Neuronal stem cell (in vitro differentiated cells): ENCODE results near the gene SMYD3.

Source experiments
- DNase-seq: peaks from one replicate; pipeline ENCODE4 v3.0.0-alpha.2; 2013; ENCODE audit warnings: low spot score
- H2AFZ ChIP-seq: one replicate; pipeline ENCODE4 v1.6.1; 2013; ENCODE audit warnings: mild to moderate bottlenecking, low read length, inconsistent platforms
- H2AK5ac ChIP-seq: 2 replicates; pipeline ENCODE4 v1.6.1; 2013; ENCODE audit warnings: low read depth, mild to moderate bottlenecking, inconsistent platforms, low read length, moderate library complexity, mixed read lengths
- H2BK120ac ChIP-seq: 2 replicates; pipeline ENCODE4 v1.6.1; 2013; ENCODE audit warnings: low read depth, mild to moderate bottlenecking, inconsistent platforms, low read length, moderate library complexity, mixed read lengths
- H2BK12ac ChIP-seq: one replicate; pipeline ENCODE4 v1.6.1; 2013; ENCODE audit warnings: low read length, inconsistent platforms
- H2BK15ac ChIP-seq: 2 replicates; pipeline ENCODE4 v1.6.1; 2013; ENCODE audit warnings: mild to moderate bottlenecking, low read length, inconsistent platforms, mixed read lengths
- H2BK5ac ChIP-seq: one replicate; pipeline ENCODE4 v1.6.1; 2013; ENCODE audit warnings: inconsistent platforms, mild to moderate bottlenecking, low read length, moderate library complexity
- H3K14ac ChIP-seq: one replicate; pipeline ENCODE4 v1.6.1; 2013; ENCODE audit warnings: low read length, inconsistent platforms
- H3K18ac ChIP-seq: 2 replicates; pipeline ENCODE4 v1.6.1; 2013; ENCODE audit warnings: low read length, inconsistent platforms
- H3K23ac ChIP-seq: 2 replicates; pipeline ENCODE4 v1.6.1; 2013; ENCODE audit warnings: low read depth, mild to moderate bottlenecking, mixed read lengths, low read length, inconsistent platforms; ENCODE audit not compliant: poor library complexity
- H3K27ac ChIP-seq: replicated peaks from 3 replicates; pipeline ENCODE4 v1.5.1; 2013; ENCODE audit warnings: low read length, inconsistent platforms
- H3K27me3 ChIP-seq, 3 experiments: 2 replicates each; pipeline ENCODE4 v1.6.1; 2013; ENCODE audit warnings: low read length in 3 of 3, mild to moderate bottlenecking in 2 of 3, inconsistent platforms in 1 of 3, low read depth in 1 of 3, mixed read lengths in 1 of 3, moderate library complexity in 1 of 3; ENCODE audit not compliant: control insufficient read depth in 3 of 3, insufficient read depth in 3 of 3
- H3K36me3 ChIP-seq, 2 donors: replicated peaks in 1 of 2; 2 replicates each; pipeline ENCODE4 v1.6.1; 2013; ENCODE audit warnings: low read length in 2 of 2; ENCODE audit not compliant: control insufficient read depth in 2 of 2, insufficient read depth in 2 of 2
- H3K4ac ChIP-seq: 2 replicates; pipeline ENCODE4 v1.6.1; 2013; ENCODE audit warnings: inconsistent platforms, mild to moderate bottlenecking, low read length, moderate library complexity
- H3K4me1 ChIP-seq, 2 donors: 1 replicate in 1 of 2; 2 replicates in 1 of 2; pipeline ENCODE4 v1.6.1; 2013; ENCODE audit warnings: low read length in 2 of 2, low read depth in 1 of 2; ENCODE audit not compliant: control insufficient read depth in 2 of 2, insufficient read depth in 1 of 2
- H3K4me2 ChIP-seq: one replicate; pipeline ENCODE4 v1.6.1; 2013; ENCODE audit warnings: mild to moderate bottlenecking, low read length, inconsistent platforms; ENCODE audit not compliant: insufficient read depth, poor library complexity, severe bottlenecking
- H3K4me3 ChIP-seq, 2 donors: 2 replicates each; pipeline ENCODE4 v1.5.1; 2013; ENCODE audit warnings: low read length in 2 of 2, mild to moderate bottlenecking in 2 of 2, inconsistent platforms in 1 of 2, moderate library complexity in 1 of 2
- H3K79me1 ChIP-seq: one replicate; pipeline ENCODE4 v1.6.1; 2013; ENCODE audit warnings: low read depth, mild to moderate bottlenecking, inconsistent platforms, low read length, moderate library complexity
- H3K9ac ChIP-seq: one replicate; pipeline ENCODE4 v1.6.1; 2013; ENCODE audit warnings: mild to moderate bottlenecking, low read depth, low read length, inconsistent platforms; ENCODE audit not compliant: poor library complexity
- H3K9me3 ChIP-seq, 2 donors: replicated peaks in 1 of 2; 2 replicates each; pipeline versions ENCODE3 to v1.6.1; 2013; ENCODE audit warnings: low read length in 2 of 2, mild to moderate bottlenecking in 2 of 2, inconsistent platforms in 1 of 2, low read depth in 1 of 2, mixed read lengths in 1 of 2, moderate library complexity in 1 of 2; ENCODE audit not compliant: control insufficient read depth in 2 of 2, insufficient read depth in 1 of 2
- H4K8ac ChIP-seq: one replicate; pipeline ENCODE4 v1.6.1; 2013; ENCODE audit warnings: low read depth, mild to moderate bottlenecking, inconsistent platforms, low read length, moderate library complexity
- H4K91ac ChIP-seq: one replicate; pipeline ENCODE4 v1.6.1; 2013; ENCODE audit warnings: low read length, low read depth, mild to moderate bottlenecking, inconsistent platforms; ENCODE audit not compliant: poor library complexity
- WGBS, 2 donors: extraction: QIAGEN DNeasy Blood & Tissue Kit; methylation state at CpG; one replicate each; pipeline ENCODE4 v1.1.7; 2013; ENCODE audit warnings: missing lambda C conversion rate in 2 of 2, mixed read lengths in 1 of 2; ENCODE audit not compliant: insufficient read length in 2 of 2, insufficient replicate concordance in 1 of 2; ENCODE audit errors: extremely low coverage in 2 of 2; 5-methylcytosine and 5-hydroxymethylcytosine counted together

The SMYD3 gene

DNA sequence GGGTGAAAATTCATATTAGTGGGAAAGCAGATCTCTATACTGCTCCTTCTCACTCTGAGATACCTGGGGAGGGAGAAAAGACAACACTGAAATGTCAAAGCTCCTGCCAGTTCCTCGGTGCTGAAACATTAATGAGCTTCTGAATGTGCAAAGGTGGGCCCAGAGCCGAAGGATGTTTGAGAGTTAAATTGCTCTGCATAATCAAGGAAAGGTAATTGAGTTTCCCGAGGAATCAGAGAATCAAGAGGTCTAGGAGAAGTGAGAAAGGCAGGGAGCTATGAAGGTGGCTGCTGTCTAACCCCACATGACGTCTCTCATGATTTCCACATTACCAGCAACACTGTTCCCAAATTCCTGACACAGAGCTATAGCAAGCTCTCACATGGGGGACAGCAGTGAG is 346.7 kb downstream of the SMYD3 start:
- H3K27me3 ChIP-seq = no peaks in the 10 kb centered on the region
- H3K23ac ChIP-seq = no peak overlapping the region
- H3K14ac ChIP-seq = no peak overlapping the region
- no peak overlapping the region for H3K4ac ChIP-seq
- H2AFZ ChIP-seq = no peak overlapping the region
- no peak overlapping the region for H2AK5ac ChIP-seq
- H3K9ac ChIP-seq = no peak overlapping the region
- no peak overlapping the region for H2BK120ac ChIP-seq
- H3K79me1 ChIP-seq = no peaks in the 10 kb centered on the region
- H3K9me3 ChIP-seq = no peaks in the 10 kb centered on the region
- no peak overlapping the region for H3K4me2 ChIP-seq
- H3K36me3 ChIP-seq = no peaks in the 10 kb centered on the region
- no peak overlapping the region for H2BK15ac ChIP-seq
- no peak overlapping the region for H3K27ac ChIP-seq
- WGBS, 2 donors = no CpG with 5 or more reads among the region's 4 CpGs
- H3K4me1 ChIP-seq = peaks cover 0 to 6% of the 10 kb centered on the region in 2 donors
- no peak overlapping the region for H3K4me3 ChIP-seq
- no peak overlapping the region for H2BK5ac ChIP-seq
- no peak overlapping the region for H2BK12ac ChIP-seq
- DNase-seq = no peak
- H4K91ac ChIP-seq = no peak overlapping the region
- no peak overlapping the region for H4K8ac ChIP-seq
- no peak overlapping the region for H3K18ac ChIP-seq

DNA sequence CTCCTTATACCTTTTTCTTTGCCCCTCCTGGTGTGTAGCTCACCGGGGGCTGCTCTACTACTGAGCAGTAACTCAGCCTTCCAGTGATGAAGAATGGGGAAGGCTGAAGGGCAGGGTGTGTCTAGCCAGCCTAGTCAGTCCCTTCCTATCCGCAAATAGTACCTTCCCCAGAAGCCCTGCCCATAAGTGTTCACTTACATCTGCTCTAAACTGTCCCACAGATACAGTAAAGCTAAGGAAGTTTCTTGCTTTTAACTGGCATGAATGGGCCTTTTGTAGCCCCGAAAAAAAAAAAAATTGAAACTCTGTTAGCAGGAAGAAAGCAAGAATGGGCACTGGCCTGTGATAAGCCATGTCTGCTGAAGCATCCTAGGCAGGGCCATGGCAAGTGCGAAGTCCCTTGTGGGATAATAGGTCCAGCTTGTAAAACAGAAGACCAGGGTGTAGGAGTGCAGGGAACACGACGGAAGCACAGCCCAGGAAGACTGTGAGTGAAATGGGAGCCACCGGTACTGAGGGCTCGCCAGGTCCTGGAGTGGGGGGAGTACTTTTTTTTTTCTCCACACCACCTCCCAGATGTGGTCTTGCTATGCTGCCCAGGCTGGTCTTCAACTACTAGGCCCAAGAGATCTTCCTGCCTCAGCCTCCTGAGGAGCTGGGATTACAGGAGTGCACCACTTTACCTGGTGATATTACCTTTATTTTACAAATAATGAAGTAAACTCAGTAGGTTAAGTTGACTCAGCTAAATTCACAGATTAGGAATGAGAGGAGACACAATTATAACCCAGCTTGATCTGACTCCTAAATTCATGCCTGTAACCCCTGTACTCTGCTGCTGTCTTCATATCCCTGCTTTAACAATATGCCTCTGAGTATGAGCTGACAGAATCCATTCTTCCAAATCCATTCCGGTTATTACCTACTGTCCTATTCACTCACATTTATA is 347.5 kb downstream of the SMYD3 start:
- H2AFZ ChIP-seq = no peak overlapping the region
- H3K27ac ChIP-seq = no peak overlapping the region
- WGBS, 2 donors = no CpG with 5 or more reads among the region's 9 CpGs

GRCh38 chr1:246158131-246158530 is 348.9 kb downstream of the SMYD3 start:
- Histone ChIP-seq H3K36me3 (no peaks in the 10 kb centered on the region), H3K4ac (no peak overlapping the region), H3K27ac (no peak overlapping the region), H4K8ac (no peak overlapping the region), H3K4me3 (no peak overlapping the region), H3K23ac (no peak overlapping the region), H3K18ac (no peak overlapping the region), H3K79me1 (no peaks in the 10 kb centered on the region), H3K4me1 (peaks cover 0 to 6% of the 10 kb centered on the region in 2 donors), H2BK120ac (no peak overlapping the region), H2AK5ac (no peak overlapping the region), H4K91ac (no peak overlapping the region), H2BK12ac (no peak overlapping the region), H3K4me2 (no peak overlapping the region), H3K9ac (no peak overlapping the region), H2AFZ (no peak overlapping the region), H3K9me3 (no peaks in the 10 kb centered on the region), H2BK15ac (no peak overlapping the region), H3K14ac (no peak overlapping the region), H2BK5ac (no peak overlapping the region), H3K27me3 (no peaks in the 10 kb centered on the region)
- WGBS, 2 donors = no CpG with 5 or more reads among the region's 2 CpGs
- DNase-seq = no peak

More for the DNA sequence above, 347.5 kb downstream of the SMYD3 start:
- Histone ChIP-seq H3K79me1 (no peaks in the 10 kb centered on the region), H3K4me3 (no peak overlapping the region), H3K18ac (no peak overlapping the region), H2BK15ac (no peak overlapping the region), H3K4me2 (no peak overlapping the region), H4K8ac (no peak overlapping the region), H3K36me3 (no peaks in the 10 kb centered on the region), H3K4me1 (peaks cover 0 to 6% of the 10 kb centered on the region in 2 donors), H2BK5ac (no peak overlapping the region), H3K14ac (no peak overlapping the region), H3K23ac (no peak overlapping the region), H4K91ac (no peak overlapping the region), H2AK5ac (no peak overlapping the region), H2BK12ac (no peak overlapping the region), H3K27me3 (no peaks in the 10 kb centered on the region), H2BK120ac (no peak overlapping the region), H3K9me3 (no peaks in the 10 kb centered on the region), H3K4ac (no peak overlapping the region), H3K9ac (no peak overlapping the region)
- DNase-seq = no peak

- H2BK12ac ChIP-seq = no peak overlapping the region
- no peak overlapping the region for H2BK15ac ChIP-seq
- H3K4ac ChIP-seq = no peak overlapping the region
- no peak for DNase-seq
- H3K36me3 ChIP-seq = no peaks in the 10 kb centered on the region
- H4K91ac ChIP-seq = no peak overlapping the region
- H3K18ac ChIP-seq = no peak overlapping the region
- no peak overlapping the region for H3K9ac ChIP-seq
- no peak overlapping the region for H2BK120ac ChIP-seq
- H3K23ac ChIP-seq = no peak overlapping the region
- no peak overlapping the region for H4K8ac ChIP-seq
- no peak overlapping the region for H2AK5ac ChIP-seq
- H3K9me3 ChIP-seq = no peaks in the 10 kb centered on the region
- H2AFZ ChIP-seq = no peak overlapping the region
- WGBS, 2 donors = no CpG with 5 or more reads among the region's 2 CpGs
- H3K14ac ChIP-seq = no peak overlapping the region
- no peak overlapping the region for H3K4me3 ChIP-seq
- H3K4me2 ChIP-seq = no peak overlapping the region
- no peak overlapping the region for H3K27ac ChIP-seq
- H3K27me3 ChIP-seq = no peaks in the 10 kb centered on the region
- no peaks in the 10 kb centered on the region for H3K79me1 ChIP-seq
- H3K4me1 ChIP-seq = peaks cover 0 to 6% of the 10 kb centered on the region in 2 donors
- H2BK5ac ChIP-seq = no peak overlapping the region
These were observed 349.6 kb downstream of the SMYD3 start for GRCh38 chr1:246157516-246157915.
